Measurements from ENCODE around the gene ALDH5A1.

Gene ALDH5A1

GRCh38 chr6:24522228-24523176 lies 27.7 kb downstream of the ALDH5A1 start:
- FAIRE-seq: no peak
- DNase-seq (ENCODE audit: insufficient read length, low spot score): no peak

GRCh38 chr6:24524329-24524728 lies 29.6 kb downstream of the ALDH5A1 start:
- no peak for FAIRE-seq
- DNase-seq (ENCODE audit: insufficient read length, low spot score): no peak

- FAIRE-seq (no peak), DNase-seq (ENCODE audit: insufficient read length, low spot score) (no peak)
These were observed 30.0 kb downstream of the ALDH5A1 start for GRCh38 chr6:24524805-24525204.

GRCh38 chr6:24529985-24530384 lies 35.2 kb downstream of the ALDH5A1 start:
- no peak for DNase-seq (ENCODE audit: insufficient read length, low spot score)
- no peak for FAIRE-seq

GRCh38 chr6:24534329-24534728 lies 39.6 kb downstream of the ALDH5A1 start:
- DNase-seq (ENCODE audit: insufficient read length, low spot score): no peak
- no peak for FAIRE-seq

- FAIRE-seq: no peak
- DNase-seq (ENCODE audit: insufficient read length, low spot score): no peak
These were observed 40.4 kb downstream of the ALDH5A1 start for GRCh38 chr6:24535210-24535609.

GRCh38 chr6:24536466-24536865 lies 41.7 kb downstream of the ALDH5A1 start:
- FAIRE-seq: no peak
- DNase-seq (ENCODE audit: insufficient read length, low spot score): no peak

- DNase-seq (ENCODE audit: insufficient read length, low spot score) (no peak), FAIRE-seq (no peak)
These were observed 42.4 kb downstream of the ALDH5A1 start for GRCh38 chr6:24537082-24537699.

- no peak for FAIRE-seq
- DNase-seq (ENCODE audit: insufficient read length, low spot score): no peak
These were observed 43.1 kb downstream of the ALDH5A1 start for GRCh38 chr6:24537771-24538385.

GRCh38 chr6:24539416-24539815 lies 44.6 kb downstream of the ALDH5A1 start:
- DNase-seq (ENCODE audit: insufficient read length, low spot score) (no peak), FAIRE-seq (no peak)

- no peak for DNase-seq (ENCODE audit: insufficient read length, low spot score)
- FAIRE-seq: no peak
These were observed 45.4 kb downstream of the ALDH5A1 start for GRCh38 chr6:24540197-24540596.

GRCh38 chr6:24543683-24544082 lies 48.9 kb downstream of the ALDH5A1 start:
- FAIRE-seq: no peak
- no peak for DNase-seq (ENCODE audit: insufficient read length, low spot score)

GRCh38 chr6:24545183-24545582 lies 50.4 kb downstream of the ALDH5A1 start:
- no peak for FAIRE-seq
- no peak for DNase-seq (ENCODE audit: insufficient read length, low spot score)

GRCh38 chr6:24545691-24546090 lies 50.9 kb downstream of the ALDH5A1 start:
- DNase-seq (ENCODE audit: insufficient read length, low spot score): no peak
- no peak for FAIRE-seq

GRCh38 chr6:24546439-24546838 lies 51.7 kb downstream of the ALDH5A1 start:
- no peak for DNase-seq (ENCODE audit: insufficient read length, low spot score)
- no peak for FAIRE-seq

GRCh38 chr6:24547243-24547642 lies 52.5 kb downstream of the ALDH5A1 start:
- FAIRE-seq: no peak

GRCh38 chr6:24549158-24549557 lies 54.4 kb downstream of the ALDH5A1 start:
- FAIRE-seq: no peak
- DNase-seq (ENCODE audit: insufficient read length, low spot score): no peak

More at GRCh38 chr6:24547243-24547642, 52.5 kb downstream of the ALDH5A1 start:
- no peak for DNase-seq (ENCODE audit: insufficient read length, low spot score)

- FAIRE-seq (no peak), DNase-seq (ENCODE audit: insufficient read length, low spot score) (no peak)
These were observed 55.0 kb downstream of the ALDH5A1 start for GRCh38 chr6:24549674-24550353.

GRCh38 chr6:24551139-24551538 lies 56.4 kb downstream of the ALDH5A1 start:
- FAIRE-seq (no peak), DNase-seq (ENCODE audit: insufficient read length, low spot score) (no peak)

GRCh38 chr6:24554474-24554873 lies 59.7 kb downstream of the ALDH5A1 start:
- no peak for DNase-seq (ENCODE audit: insufficient read length, low spot score)
- no peak for FAIRE-seq

- FAIRE-seq (no peak), DNase-seq (ENCODE audit: insufficient read length, low spot score) (no peak)
These were observed 63.7 kb downstream of the ALDH5A1 start for GRCh38 chr6:24558516-24558915.

All from GM19239 (cell line).